ENCODE measurements around the gene PTPRD.

PTPRD gene

GRCh38 chr9:8738945-8739344 is 1873.9 kb downstream of the PTPRD start:
- H3K4me2 ChIP-seq (ENCODE audit: low read length) = no peak overlapping the region
- no peaks in the 10 kb centered on the region for H3K4me1 ChIP-seq (ENCODE audit: control insufficient read depth, low read length)
- H3K4me3 ChIP-seq (ENCODE audit: low read length) = no peak overlapping the region
- no peaks in the 10 kb centered on the region for H3K79me2 ChIP-seq (ENCODE audit: control insufficient read depth, low read length)
- H3F3A ChIP-seq (ENCODE audit: control insufficient read depth, insufficient read depth) = no peaks in the 10 kb centered on the region
- H3K9me3 ChIP-seq (ENCODE audit: control insufficient read depth, insufficient read depth, low read length) = no peaks in the 10 kb centered on the region; the same call in 1 of the 2 replicates
- H3K36me3 ChIP-seq (ENCODE audit: control insufficient read depth, low read length) = no peaks in the 10 kb centered on the region
- no peaks in the 10 kb centered on the region for H4K20me1 ChIP-seq (ENCODE audit: control insufficient read depth, insufficient read depth, low read depth, low read length)
- H3K9me2 ChIP-seq (replicated peaks; ENCODE audit: control insufficient read depth, low read length) = no peaks in the 10 kb centered on the region
- TF ChIP-seq CTCF (IDR thresholded peaks at IDR 0.05; ENCODE audit: low read depth, low read length, poor library complexity, severe bottlenecking) (no peak), EZH2phosphoT487 (IDR thresholded peaks at IDR 0.05; ENCODE audit: borderline replicate concordance, low read length) (no peak)
- no peak overlapping the region for H3K27ac ChIP-seq (ENCODE audit: low read depth, low read length)
- H3K27me3 ChIP-seq (ENCODE audit: control insufficient read depth, low read length) = no peaks in the 10 kb centered on the region

- Histone ChIP-seq H3K4me3 (ENCODE audit: low read length) (no peak overlapping the region), H3K4me1 (ENCODE audit: control insufficient read depth, low read length) (no peaks in the 10 kb centered on the region), H3K27me3 (ENCODE audit: control insufficient read depth, low read length) (no peaks in the 10 kb centered on the region), H3K27ac (ENCODE audit: low read depth, low read length) (no peak overlapping the region), H3F3A (ENCODE audit: control insufficient read depth, insufficient read depth) (no peaks in the 10 kb centered on the region), H3K36me3 (ENCODE audit: control insufficient read depth, low read length) (no peaks in the 10 kb centered on the region), H3K9me3 (ENCODE audit: control insufficient read depth, insufficient read depth, low read length) (no peaks in the 10 kb centered on the region; the same call in 1 of the 2 replicates), H3K4me2 (ENCODE audit: low read length) (no peak overlapping the region), H3K79me2 (ENCODE audit: control insufficient read depth, low read length) (no peaks in the 10 kb centered on the region), H4K20me1 (ENCODE audit: control insufficient read depth, insufficient read depth, low read depth, low read length) (no peaks in the 10 kb centered on the region), H3K9me2 (replicated peaks; ENCODE audit: control insufficient read depth, low read length) (no peaks in the 10 kb centered on the region)
- TF ChIP-seq CTCF (IDR thresholded peaks at IDR 0.05; ENCODE audit: low read depth, low read length, poor library complexity, severe bottlenecking) (no peak), EZH2phosphoT487 (IDR thresholded peaks at IDR 0.05; ENCODE audit: borderline replicate concordance, low read length) (no peak)
These were observed 1876.0 kb downstream of the PTPRD start for GRCh38 chr9:8736805-8737204.

- Histone ChIP-seq H3K4me2 (ENCODE audit: low read length) (no peak overlapping the region), H3K4me3 (ENCODE audit: low read length) (no peak overlapping the region), H3F3A (ENCODE audit: control insufficient read depth, insufficient read depth) (no peaks in the 10 kb centered on the region), H3K36me3 (ENCODE audit: control insufficient read depth, low read length) (no peaks in the 10 kb centered on the region), H4K20me1 (ENCODE audit: control insufficient read depth, insufficient read depth, low read depth, low read length) (no peaks in the 10 kb centered on the region), H3K9me2 (replicated peaks; ENCODE audit: control insufficient read depth, low read length) (no peaks in the 10 kb centered on the region), H3K79me2 (ENCODE audit: control insufficient read depth, low read length) (no peaks in the 10 kb centered on the region), H3K9me3 (ENCODE audit: control insufficient read depth, insufficient read depth, low read length) (no peaks in the 10 kb centered on the region; the same call in 1 of the 2 replicates), H3K27me3 (ENCODE audit: control insufficient read depth, low read length) (no peaks in the 10 kb centered on the region), H3K27ac (ENCODE audit: low read depth, low read length) (no peak overlapping the region), H3K4me1 (ENCODE audit: control insufficient read depth, low read length) (no peaks in the 10 kb centered on the region)
- TF ChIP-seq EZH2phosphoT487 (IDR thresholded peaks at IDR 0.05; ENCODE audit: borderline replicate concordance, low read length) (no peak), CTCF (IDR thresholded peaks at IDR 0.05; ENCODE audit: low read depth, low read length, poor library complexity, severe bottlenecking) (no peak)
These were observed 1878.0 kb downstream of the PTPRD start for GRCh38 chr9:8734760-8735159.

All from DOHH2 (cell line).